Natural killer cell (primary cell): Measurements from ENCODE around the gene WNT2B. TPM values are rescaled to one million over a fixed set of nuclear protein-coding genes. Genes with fewer than 3 reads are reported as not detected.

Experiments
- ATAC-seq, 3 donors: fragments of 150-1000 bp in 2 of 3; fragments of 200-7000 bp in 1 of 3; cut with Tn5 transposase; 1 replicate in 1 of 3; 2 replicates in 2 of 3; pipeline ENCODE4 v1.10.0; 2021; ENCODE audit warnings: mild to moderate bottlenecking in 2 of 3, moderate library complexity in 2 of 3
- DNase-seq, 2 donors: peaks; one replicate each; pipeline versions ENCODE4 v3.0.0 to v3.0.0-alpha.2; 2013 to 2021; ENCODE audit warnings: mixed read lengths in 1 of 2
- H3K27ac ChIP-seq: one replicate; pipeline ENCODE4 v1.5.1; 2013; ENCODE audit warnings: mild to moderate bottlenecking, low read length
- H3K27me3 ChIP-seq: one replicate; pipeline ENCODE4 v1.6.1; 2013; ENCODE audit warnings: low read length; ENCODE audit not compliant: control insufficient read depth, insufficient read depth
- H3K36me3 ChIP-seq: one replicate; pipeline ENCODE4 v1.6.1; 2013; ENCODE audit warnings: low read length; ENCODE audit not compliant: control insufficient read depth, insufficient read depth
- H3K4me1 ChIP-seq: one replicate; pipeline ENCODE4 v1.6.1; 2013; ENCODE audit warnings: low read length; ENCODE audit not compliant: control insufficient read depth, insufficient read depth
- H3K4me3 ChIP-seq: one replicate; pipeline ENCODE4 v1.5.1; 2013; ENCODE audit warnings: low read length
- H3K9me3 ChIP-seq: one replicate; pipeline ENCODE4 v1.6.1; 2013; ENCODE audit warnings: low read length; ENCODE audit not compliant: control insufficient read depth, insufficient read depth
- H3K27ac Mint-ChIP-seq, 2 donors: one replicate each; pipeline ENCODE4 v1.8.0; 2022; ENCODE audit warnings: mild to moderate bottlenecking in 2 of 2, mixed read lengths in 2 of 2, moderate library complexity in 1 of 2
- H3K27me3 Mint-ChIP-seq, 2 donors: one replicate each; pipeline ENCODE4 v1.8.0; 2022; ENCODE audit warnings: low read depth in 2 of 2, mixed read lengths in 2 of 2
- H3K36me3 Mint-ChIP-seq: one replicate; pipeline ENCODE4 v1.8.0; 2022; ENCODE audit warnings: mixed read lengths
- H3K4me1 Mint-ChIP-seq, 2 donors: one replicate each; pipeline ENCODE4 v1.8.0; 2022; ENCODE audit warnings: mixed read lengths in 2 of 2
- H3K4me3 Mint-ChIP-seq: one replicate; pipeline ENCODE4 v1.8.0; 2022; ENCODE audit warnings: mild to moderate bottlenecking, moderate library complexity, mixed read lengths
- H3K9me3 Mint-ChIP-seq, 2 donors: one replicate each; pipeline ENCODE4 v1.8.0; 2022; ENCODE audit warnings: mixed read lengths in 2 of 2
- CTCF ChIP-seq: fragments of 200-600 bp; IDR thresholded peaks from one replicate; pipeline ENCODE4 v1.8.0; 2022; ENCODE audit warnings: antibody characterized with exemption
- WGBS: methylation state at CpG from one replicate; pipeline ENCODE4 v1.1.7; 2013; ENCODE audit warnings: missing lambda C conversion rate; ENCODE audit not compliant: insufficient coverage; 5-methylcytosine and 5-hydroxymethylcytosine counted together
- intact Hi-C: fragments of 100-400 bp; cut with micrococcal nuclease; formaldehyde crosslinking; loops from one replicate; pipeline ENCODE4 v1.14.2; 2022
- total RNA-seq, 4 donors: library from RNA; stranded (reverse); fragments of 120-200 nt in 1 of 4; gene quantifications; one replicate each; pipeline versions ENCODE4 v1.2.3 to v1.2.4, GENCODE V29; 2013 to 2022

The WNT2B gene
- total RNA-seq, 3 donors from 2014 or later (not counting 1 experiment from before 2014, with no cell fraction given) = 0.16 to 0.20 (median 0.18) TPM

GRCh38 chr1:112537456-112537855 is 28.7 kb downstream of the WNT2B start:
- Mint-ChIP-seq H3K9me3 (no peaks in the 10 kb centered on the region), H3K4me1 (no peaks in the 10 kb centered on the region), H3K27me3 (no peaks in the 10 kb centered on the region), H3K4me3 (no peak overlapping the region), H3K27ac (no peak overlapping the region), H3K36me3 (no peaks in the 10 kb centered on the region)
- H3K4me1 ChIP-seq = no peaks in the 10 kb centered on the region
- H3K4me3 ChIP-seq = no peak overlapping the region
- no peak for TF ChIP-seq CTCF
- no peak overlapping the region for H3K27ac ChIP-seq
- H3K27me3 ChIP-seq = no peaks in the 10 kb centered on the region
- DNase-seq = no peak
- intact Hi-C loops = no loop called here
- peaks cover 4% of the 10 kb centered on the region for H3K36me3 ChIP-seq
- H3K9me3 ChIP-seq = no peaks in the 10 kb centered on the region
- no peak for ATAC-seq

DNA sequence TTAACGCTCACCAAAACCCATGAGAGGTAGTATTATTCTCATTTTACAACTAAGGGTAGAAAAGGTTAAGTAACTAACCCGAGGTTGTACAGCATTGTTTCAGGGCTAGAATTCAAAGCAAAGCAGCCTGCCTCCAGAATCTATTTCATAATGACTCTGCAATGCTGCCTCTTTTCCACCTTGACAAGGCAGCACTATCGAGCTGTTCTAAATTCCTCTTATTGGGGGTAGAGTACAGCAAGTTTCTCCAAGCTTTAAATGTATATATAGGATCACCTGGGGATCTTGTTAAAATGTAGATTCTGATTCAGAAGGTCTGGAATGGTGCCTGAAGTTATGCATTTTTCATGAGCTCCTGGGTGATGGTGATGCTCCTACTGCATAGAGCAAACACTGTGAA is 30.1 kb downstream of the WNT2B start:
- Mint-ChIP-seq H3K27ac (no peak overlapping the region), H3K27me3 (no peaks in the 10 kb centered on the region), H3K36me3 (no peaks in the 10 kb centered on the region), H3K9me3 (no peaks in the 10 kb centered on the region), H3K4me1 (no peaks in the 10 kb centered on the region), H3K4me3 (no peak overlapping the region)
- Histone ChIP-seq H3K9me3 (no peaks in the 10 kb centered on the region), H3K4me1 (no peaks in the 10 kb centered on the region), H3K27ac (no peak overlapping the region), H3K27me3 (no peaks in the 10 kb centered on the region), H3K36me3 (peaks cover 4% of the 10 kb centered on the region), H3K4me3 (no peak overlapping the region)
- TF ChIP-seq CTCF = no peak
- ATAC-seq = no peak
- 87% methylated on average over 2 of the region's 3 CpGs for WGBS
- intact Hi-C loops = no loop called here
- DNase-seq = no peak

- no CpG with 5 or more reads among the region's 1 CpG for WGBS
- no peaks in the 10 kb centered on the region for H3K36me3 Mint-ChIP-seq
These were observed 31.5 kb downstream of the WNT2B start for GRCh38 chr1:112540226-112540794.

More at GRCh38 chr1:112540226-112540794, 31.5 kb downstream of the WNT2B start:
- ATAC-seq (no peak), DNase-seq (no peak)
- H3K36me3 ChIP-seq = peaks cover 4% of the 10 kb centered on the region
- Mint-ChIP-seq H3K27me3 (no peaks in the 10 kb centered on the region), H3K4me3 (no peak overlapping the region), H3K9me3 (no peaks in the 10 kb centered on the region), H3K4me1 (no peaks in the 10 kb centered on the region), H3K27ac (no peak overlapping the region)
- no peaks in the 10 kb centered on the region for H3K27me3 ChIP-seq
- no peak for TF ChIP-seq CTCF
- H3K4me3 ChIP-seq = no peak overlapping the region
- H3K9me3 ChIP-seq = no peaks in the 10 kb centered on the region
- no peaks in the 10 kb centered on the region for H3K4me1 ChIP-seq
- intact Hi-C loops = no loop called here
- H3K27ac ChIP-seq = no peak overlapping the region
